Chondrocyte (in vitro differentiated cells): ENCODE data around the gene KRT23. TPM values are rescaled to one million over a fixed set of nuclear protein-coding genes. Genes with fewer than 3 reads are reported as not detected.
"Not testable (repeated sequence)": the region's sequence is repeated elsewhere in the genome, so short reads cannot be mapped to it uniquely, and the experiment has no call there.

ENCODE experiments used
- DNase-seq: peaks from one replicate; pipeline ENCODE4 v3.0.0; 2021; ENCODE audit warnings: mixed read lengths, low spot score
- H3K27ac Mint-ChIP-seq: one replicate; pipeline ENCODE4 v1.8.0; 2021; ENCODE audit warnings: mild to moderate bottlenecking, moderate library complexity, mixed read lengths; ENCODE audit not compliant: unreplicated experiment
- H3K27me3 Mint-ChIP-seq: 2 replicates; pipeline ENCODE4 v1.8.0; 2021; ENCODE audit warnings: low read depth, mixed read lengths
- H3K36me3 Mint-ChIP-seq: 2 replicates; pipeline ENCODE4 v1.8.0; 2021; ENCODE audit warnings: low read depth, mixed read lengths
- H3K4me1 Mint-ChIP-seq: 2 replicates; pipeline ENCODE4 v1.8.0; 2021; ENCODE audit warnings: low read depth, mild to moderate bottlenecking, mixed read lengths
- H3K4me3 Mint-ChIP-seq: one replicate; pipeline ENCODE4 v1.8.0; 2021; ENCODE audit warnings: mild to moderate bottlenecking, moderate library complexity, mixed read lengths; ENCODE audit not compliant: unreplicated experiment
- H3K9me3 Mint-ChIP-seq: 2 replicates; pipeline ENCODE4 v1.8.0; 2021; ENCODE audit warnings: low read depth, mixed read lengths
- CTCF ChIP-seq: fragments of 200-600 bp; sonication (generic); IDR thresholded peaks from 2 replicates; pipeline ENCODE4 v1.5.0; 2021; ENCODE audit warnings: antibody characterized with exemption, mild to moderate bottlenecking, moderate library complexity
- total RNA-seq: library from RNA; stranded (reverse); gene quantifications from 3 replicates; pipeline ENCODE4 v1.2.1, GENCODE V29; 2021

The KRT23 gene
- total RNA-seq, 1 donor from 2014 or later = not detected

GRCh38 chr17:40922239-40922638 lies 15.2 kb downstream of the KRT23 start:
- H3K4me1 Mint-ChIP-seq = peaks cover 18% of the 10 kb centered on the region
- no peak for DNase-seq

GRCh38 chr17:40921026-40921425 lies 16.4 kb downstream of the KRT23 start:
- H3K4me3 Mint-ChIP-seq = no peak overlapping the region
- H3K9me3 Mint-ChIP-seq = no peaks in the 10 kb centered on the region
- H3K4me1 Mint-ChIP-seq = peaks cover 18% of the 10 kb centered on the region
- H3K27ac Mint-ChIP-seq = peak overlapping the region; percentile 36
- no peaks in the 10 kb centered on the region for H3K27me3 Mint-ChIP-seq
- peaks cover 2% of the 10 kb centered on the region for H3K36me3 Mint-ChIP-seq
- no peak for TF ChIP-seq CTCF
- DNase-seq = no peak

More at GRCh38 chr17:40922239-40922638, 15.2 kb downstream of the KRT23 start:
- H3K27me3 Mint-ChIP-seq = no peaks in the 10 kb centered on the region
- no peaks in the 10 kb centered on the region for H3K9me3 Mint-ChIP-seq
- no peak for TF ChIP-seq CTCF
- H3K27ac Mint-ChIP-seq = peak overlapping the region; percentile 96
- H3K36me3 Mint-ChIP-seq = peaks cover 2% of the 10 kb centered on the region
- no peak overlapping the region for H3K4me3 Mint-ChIP-seq

DNA sequence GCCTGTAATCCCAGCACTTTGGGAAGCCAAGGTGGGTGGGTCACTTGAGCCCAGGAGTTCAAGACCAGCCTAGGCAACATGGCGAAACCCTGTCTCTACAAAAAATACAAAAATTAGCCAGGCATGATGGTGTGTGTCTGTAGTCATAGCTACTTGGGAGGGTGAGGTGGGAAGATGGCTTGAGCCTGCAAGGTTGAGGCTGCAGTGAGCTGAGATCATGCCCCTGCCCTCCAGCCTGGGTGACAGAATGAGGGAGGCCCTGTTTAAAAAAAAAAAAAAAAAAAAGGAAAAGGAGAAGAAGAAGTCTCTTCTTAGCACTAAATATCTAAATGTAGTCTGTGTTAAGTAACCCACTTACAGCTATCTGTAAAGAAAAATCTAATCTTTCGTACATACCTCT lies 20.3 kb downstream of the KRT23 start:
- not testable (repeated sequence) for H3K27me3 Mint-ChIP-seq, H3K27ac Mint-ChIP-seq, H3K36me3 Mint-ChIP-seq, DNase-seq, H3K4me3 Mint-ChIP-seq, H3K9me3 Mint-ChIP-seq
- peaks cover 26% of the 10 kb centered on the region for H3K4me1 Mint-ChIP-seq

GRCh38 chr17:40916366-40916765 lies 21.1 kb downstream of the KRT23 start:
- Mint-ChIP-seq H3K27ac (no peak overlapping the region), H3K27me3 (no peaks in the 10 kb centered on the region), H3K36me3 (no peaks in the 10 kb centered on the region), H3K9me3 (no peaks in the 10 kb centered on the region), H3K4me1 (peaks cover 26% of the 10 kb centered on the region), H3K4me3 (no peak overlapping the region)
- no peak for TF ChIP-seq CTCF
- DNase-seq = no peak

GRCh38 chr17:40915721-40916256 lies 21.7 kb downstream of the KRT23 start:
- Mint-ChIP-seq H3K27ac (peak overlapping the region; percentile 87), H3K4me1 (peaks cover 29% of the 10 kb centered on the region), H3K4me3 (no peak overlapping the region), H3K27me3 (no peaks in the 10 kb centered on the region), H3K36me3 (no peaks in the 10 kb centered on the region), H3K9me3 (no peaks in the 10 kb centered on the region)
- TF ChIP-seq CTCF = no peak
- no peak for DNase-seq

DNA sequence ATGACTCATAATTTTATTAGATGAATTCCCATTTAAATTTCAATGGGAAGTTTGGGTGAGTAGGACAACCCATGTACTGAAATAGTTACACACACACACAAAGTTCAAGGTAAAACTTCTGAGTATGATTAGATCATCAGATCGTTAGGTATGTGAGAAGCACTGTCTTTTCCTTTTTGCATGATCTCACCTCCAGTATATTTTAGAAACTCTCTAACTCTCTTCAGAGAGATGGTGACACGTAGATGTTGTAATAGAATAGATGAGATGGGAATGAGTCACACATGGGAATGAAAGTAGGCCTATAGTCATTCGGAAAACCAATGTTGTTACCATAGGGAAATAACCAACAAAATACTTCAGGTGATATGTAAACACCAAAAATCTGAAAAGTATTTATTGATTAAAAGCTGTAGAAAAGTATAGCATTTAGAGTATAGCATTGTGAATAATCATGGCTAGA lies 22.2 kb downstream of the KRT23 start:
- Mint-ChIP-seq H3K36me3 (no peaks in the 10 kb centered on the region), H3K27ac (peak overlapping the region; percentile 55), H3K27me3 (no peaks in the 10 kb centered on the region), H3K4me3 (no peak overlapping the region), H3K4me1 (peaks cover 34% of the 10 kb centered on the region), H3K9me3 (no peaks in the 10 kb centered on the region)
- TF ChIP-seq CTCF = no peak
- no peak for DNase-seq
